ENCODE results near the gene FRY.
A peak's percentile ranks its signal among the peaks of the same experiment; 100 is the strongest.

Gene FRY

GRCh38 chr13:32316028-32316339 lies 284.4 kb downstream of the FRY start:
- H3K27ac ChIP-seq (replicated peaks) = peak overlapping the region; percentile 96
- peak; percentile 18; the same call in 1 of the 2 replicates for TF ChIP-seq GABPA (IDR thresholded peaks at IDR 0.05; ENCODE audit: low read depth)
- no peak for TF ChIP-seq CTCF (IDR thresholded peaks at IDR 0.05; ENCODE audit: insufficient read depth, low read length)
- peak; percentile 26 for TF ChIP-seq REST (IDR thresholded peaks at IDR 0.05; ENCODE audit: insufficient replicate concordance, low read depth)
- TF ChIP-seq POLR2AphosphoS5 (IDR thresholded peaks at IDR 0.05; ENCODE audit: low read depth) = no peak; the same call in 1 of the 2 replicates
- peak overlapping the region; percentile 55 for H3K4me3 ChIP-seq (replicated peaks; ENCODE audit: insufficient read depth, low read length)
- H3K27me3 ChIP-seq (ENCODE audit: insufficient read depth, poor library complexity, severe bottlenecking) = no peaks in the 10 kb centered on the region
- DNase-seq (ENCODE audit: low read depth in 1 of 2, low spot score in 1 of 2) = no peak

- no peaks in the 10 kb centered on the region for H3K27me3 ChIP-seq (ENCODE audit: insufficient read depth, poor library complexity, severe bottlenecking)
- TF ChIP-seq REST (IDR thresholded peaks at IDR 0.05; ENCODE audit: insufficient replicate concordance, low read depth) (no peak), CTCF (IDR thresholded peaks at IDR 0.05; ENCODE audit: insufficient read depth, low read length) (no peak), SPI1 (IDR thresholded peaks at IDR 0.05; ENCODE audit: borderline replicate concordance, low read depth) (no peak; the same call in 1 of the 2 replicates), POLR2AphosphoS5 (IDR thresholded peaks at IDR 0.05; ENCODE audit: low read depth) (no peak), GABPA (IDR thresholded peaks at IDR 0.05; ENCODE audit: low read depth) (no peak)
- H3K27ac ChIP-seq (replicated peaks) = peak overlapping the region; percentile 96
- peak overlapping the region; percentile 55 for H3K4me3 ChIP-seq (replicated peaks; ENCODE audit: insufficient read depth, low read length)
- no peak for DNase-seq (ENCODE audit: low read depth in 1 of 2, low spot score in 1 of 2)
Observed at GRCh38 chr13:32316501-32316900, 284.9 kb downstream of the FRY start.

DNA sequence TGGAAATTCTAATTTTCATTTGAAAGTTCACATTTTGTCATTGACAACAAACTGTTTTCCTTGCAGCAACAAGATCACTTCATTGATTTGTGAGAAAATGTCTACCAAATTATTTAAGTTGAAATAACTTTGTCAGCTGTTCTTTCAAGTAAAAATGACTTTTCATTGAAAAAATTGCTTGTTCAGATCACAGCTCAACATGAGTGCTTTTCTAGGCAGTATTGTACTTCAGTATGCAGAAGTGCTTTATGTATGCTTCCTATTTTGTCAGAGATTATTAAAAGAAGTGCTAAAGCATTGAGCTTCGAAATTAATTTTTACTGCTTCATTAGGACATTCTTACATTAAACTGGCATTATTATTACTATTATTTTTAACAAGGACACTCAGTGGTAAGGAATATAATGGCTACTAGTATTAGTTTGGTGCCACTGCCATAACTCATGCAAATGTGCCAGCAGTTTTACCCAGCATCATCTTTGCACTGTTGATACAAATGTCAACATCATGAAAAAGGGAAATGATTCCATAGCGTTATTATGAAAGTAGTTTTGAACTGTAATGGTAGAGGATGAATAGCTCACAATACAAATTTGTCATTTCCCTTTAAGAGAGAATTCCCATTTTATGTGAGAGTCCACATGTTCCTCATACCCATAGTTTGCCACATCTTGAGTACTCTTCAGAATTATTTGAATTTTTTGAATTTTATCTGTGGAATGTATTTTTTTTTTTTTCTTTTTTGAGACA lies 286.3 kb downstream of the FRY start:
- TF ChIP-seq REST (IDR thresholded peaks at IDR 0.05; ENCODE audit: insufficient replicate concordance, low read depth) (no peak), SPI1 (IDR thresholded peaks at IDR 0.05; ENCODE audit: borderline replicate concordance, low read depth) (peak; percentile 51; the same call in 1 of the 2 replicates), POLR2AphosphoS5 (IDR thresholded peaks at IDR 0.05; ENCODE audit: low read depth) (no peak)
- H3K4me3 ChIP-seq (replicated peaks; ENCODE audit: insufficient read depth, low read length) = no peak overlapping the region

More for the DNA sequence above, 286.3 kb downstream of the FRY start:
- H3K27me3 ChIP-seq (ENCODE audit: insufficient read depth, poor library complexity, severe bottlenecking) = no peaks in the 10 kb centered on the region
- H3K27ac ChIP-seq (replicated peaks) = no peak overlapping the region
- DNase-seq (ENCODE audit: low read depth in 1 of 2, low spot score in 1 of 2) = no peak

All from HL-60 (cell line).